ENCODE measurements around the gene ZNF771. TPM values are rescaled to one million over a fixed set of nuclear protein-coding genes. Genes with fewer than 3 reads are reported as not detected.
A peak's percentile ranks its signal among the peaks of the same experiment; 100 is the strongest.
"Not testable (repeated sequence)": the region's sequence is repeated elsewhere in the genome, so short reads cannot be mapped to it uniquely, and the experiment has no call there.

The ZNF771 gene
- total and polyA plus RNA-seq, 12 donors: 3.8 to 23.2 (median 5.1) TPM

DNA sequence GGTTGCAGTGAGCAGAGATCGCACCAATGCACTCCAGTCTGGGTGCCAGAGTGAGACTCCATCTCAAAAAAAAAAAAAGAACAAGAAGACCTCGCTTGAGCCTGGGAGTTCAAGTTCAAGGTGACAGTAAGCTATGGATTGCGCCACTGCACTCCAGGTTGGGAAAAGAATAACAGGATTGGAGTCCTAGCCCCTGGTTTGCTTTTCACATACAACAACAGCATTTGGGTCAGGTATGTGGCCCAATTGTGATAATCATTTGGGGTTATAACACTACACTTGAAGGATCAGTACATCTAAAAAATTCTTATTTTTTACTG is 41.7 kb downstream of the ZNF771 start:
- TF ChIP-seq CTCF (IDR thresholded peaks at IDR 0.05): no peak
- Histone ChIP-seq H3K9me3 (no peaks in the 10 kb centered on the region), H3K27me3 (no peaks in the 10 kb centered on the region), H3K36me3 (peaks cover 0 to 7% (median 0%) of the 10 kb centered on the region in 9 donors), H3K4me1 (peaks cover 0 to 28% (median 14%) of the 10 kb centered on the region in 9 donors), H3K27ac (no peak overlapping the region), H3K4me3 (no peak overlapping the region)
- ATAC-seq (no peak), DNase-seq (no peak)
- intact Hi-C loops (cut with DNase I): loop anchor here in 7 of 10 donors (5.0 to 10.0 kb wide), 7 partner anchors 76 to 243 kb away; partner anchors contain the start of genes ZNF768 (in 4 of the 7), ZNF688 (in 1 of the 7) and ZNF785 (in 1 of the 7)
- WGBS, 2 donors: 87 to 90% methylated on average over 3 of the region's 3 CpGs

- H3K9me3 ChIP-seq, H3K4me3 ChIP-seq, H3K27me3 ChIP-seq, H3K36me3 ChIP-seq, ATAC-seq, H3K27ac ChIP-seq, DNase-seq: not testable (repeated sequence)
- intact Hi-C loops (cut with DNase I): loop anchor here in 2 of 10 donors (5.0 to 10.0 kb wide), 2 partner anchors 162 to 164 kb away; partner anchors contain the start of gene ZNF689 (in 1 of the 2)
- 69 to 74% methylated on average over 20 of the region's 20 CpGs for WGBS, 2 donors
- peaks cover 0 to 13% (median 0%) of the 10 kb centered on the region in 9 donors for H3K4me1 ChIP-seq
Observed at GRCh38 chr16:30452709-30453580, 45.5 kb downstream of the ZNF771 start.

GRCh38 chr16:30456302-30456701 is 48.9 kb downstream of the ZNF771 start:
- peaks cover 0 to 20% (median 0%) of the 10 kb centered on the region in 9 donors for H3K4me1 ChIP-seq
- TF ChIP-seq CTCF (IDR thresholded peaks at IDR 0.05): no peak
- no peak for DNase-seq
- WGBS, 2 donors: 88 to 100% methylated on average over 1 of the region's 1 CpG
- H3K36me3 ChIP-seq: no peaks in the 10 kb centered on the region
- H3K27ac ChIP-seq: no peak overlapping the region
- intact Hi-C loops (cut with DNase I): loop anchor here in 2 of 10 donors (5.0 to 10.0 kb wide), 2 partner anchors 61 to 158 kb away; partner anchors contain the start of gene ZNF689 (in 1 of the 2)
- no peaks in the 10 kb centered on the region for H3K9me3 ChIP-seq
- no peaks in the 10 kb centered on the region for H3K27me3 ChIP-seq
- no peak for ATAC-seq
- H3K4me3 ChIP-seq: no peak overlapping the region

DNA sequence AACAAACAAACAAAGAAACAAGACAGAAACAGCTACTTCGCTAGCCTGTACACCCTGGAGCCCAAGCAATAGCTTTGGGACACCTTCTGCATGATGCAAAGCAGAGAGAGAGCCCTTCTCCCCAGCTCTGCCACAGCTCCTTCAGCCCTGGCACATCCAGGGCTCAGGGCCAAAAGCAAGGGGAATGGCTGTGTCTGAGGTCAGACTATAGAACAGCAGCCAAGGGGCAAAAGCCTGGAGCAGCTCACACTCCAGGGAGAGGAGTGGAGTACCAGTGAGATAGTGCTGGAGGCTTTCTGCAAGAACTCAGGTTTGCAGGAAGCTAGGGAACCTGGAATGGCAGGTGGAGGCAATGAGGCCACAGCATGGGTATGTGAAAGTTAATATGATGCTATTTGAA is 49.9 kb downstream of the ZNF771 start:
- H3K27ac ChIP-seq: no peak overlapping the region
- H3K4me3 ChIP-seq: no peak overlapping the region
- H3K9me3 ChIP-seq: no peaks in the 10 kb centered on the region
- peak; percentile 55 to 96 (median 80) for ATAC-seq
- no peaks in the 10 kb centered on the region for H3K36me3 ChIP-seq
- H3K4me1 ChIP-seq: peaks cover 0 to 25% (median 0%) of the 10 kb centered on the region in 9 donors
- intact Hi-C loops (cut with DNase I): loop anchor here in 2 of 10 donors (5.0 to 10.0 kb wide), 2 partner anchors 60 to 158 kb away; partner anchors contain the start of gene ZNF689 (in 1 of the 2)
- no peak for TF ChIP-seq CTCF (IDR thresholded peaks at IDR 0.05)
- peak; percentile 31 to 37 for DNase-seq
- H3K27me3 ChIP-seq: no peaks in the 10 kb centered on the region
- 85 to 97% methylated on average over 1 of the region's 1 CpG for WGBS, 2 donors
